Astrocyte (in vitro differentiated cells and primary cell): ENCODE data around the gene PPP2R2B. TPM values are rescaled to one million over a fixed set of nuclear protein-coding genes. Genes with fewer than 3 reads are reported as not detected.

Experiments
- DNase-seq: peaks from one replicate; pipeline ENCODE4 v3.0.0-alpha.2; 2010; ENCODE audit warnings: low read depth
- FAIRE-seq: peaks from 2 replicates; lab custom pipeline; 2011; peaks lifted over from hg19 to GRCh38; lab: Jason Lieb, UNC
- H2AFZ ChIP-seq: 2 replicates; pipeline ENCODE4 v1.6.0; 2012; ENCODE audit warnings: low read depth, low read length, inconsistent platforms
- H3K27ac ChIP-seq: 2 replicates; pipeline ENCODE4 v1.5.1; 2011; ENCODE audit warnings: low read depth, low read length, inconsistent platforms
- H3K27me3 ChIP-seq: 2 replicates; pipeline ENCODE4 v1.6.0; 2011; ENCODE audit warnings: low read length, inconsistent platforms; ENCODE audit not compliant: insufficient read depth
- H3K36me3 ChIP-seq: 2 replicates; pipeline ENCODE4 v1.5.1; 2011; ENCODE audit warnings: low read length, inconsistent platforms; ENCODE audit not compliant: insufficient read depth
- H3K4me1 ChIP-seq: 2 replicates; pipeline ENCODE4 v1.5.1; 2011; ENCODE audit warnings: low read length, inconsistent platforms; ENCODE audit not compliant: insufficient read depth
- H3K4me2 ChIP-seq: 2 replicates; pipeline ENCODE4 v1.6.0; 2012; ENCODE audit warnings: low read length, inconsistent platforms
- H3K4me3 ChIP-seq: 2 replicates; pipeline ENCODE4 v1.5.1; 2011; ENCODE audit warnings: low read depth, mild to moderate bottlenecking, low read length, inconsistent platforms; ENCODE audit not compliant: insufficient read depth
- H3K79me2 ChIP-seq: 2 replicates; pipeline ENCODE4 v1.6.0; 2012; ENCODE audit warnings: mild to moderate bottlenecking, low read length, inconsistent platforms; ENCODE audit not compliant: insufficient read depth
- H3K9ac ChIP-seq: 2 replicates; pipeline ENCODE4 v1.6.0; 2012; ENCODE audit warnings: mild to moderate bottlenecking, low read length, inconsistent platforms
- H3K9me3 ChIP-seq: 2 replicates; pipeline ENCODE4 v1.5.1; 2012; ENCODE audit warnings: low read depth, mild to moderate bottlenecking, low read length, inconsistent platforms; ENCODE audit not compliant: insufficient read depth
- H4K20me1 ChIP-seq: 2 replicates; pipeline ENCODE4 v1.6.0; 2012; ENCODE audit warnings: low read length, inconsistent platforms; ENCODE audit not compliant: insufficient read depth
- H3K27ac Mint-ChIP-seq: one replicate; pipeline ENCODE4 v1.8.0; 2021; ENCODE audit warnings: mild to moderate bottlenecking, mixed read lengths; ENCODE audit not compliant: unreplicated experiment
- H3K27me3 Mint-ChIP-seq: one replicate; pipeline ENCODE4 v1.8.0; 2021; ENCODE audit warnings: low read depth, mixed read lengths; ENCODE audit not compliant: unreplicated experiment
- H3K36me3 Mint-ChIP-seq: one replicate; pipeline ENCODE4 v1.8.0; 2021; ENCODE audit warnings: low read depth, mixed read lengths; ENCODE audit not compliant: unreplicated experiment
- H3K4me1 Mint-ChIP-seq: one replicate; pipeline ENCODE4 v1.8.0; 2021; ENCODE audit warnings: low read depth, mixed read lengths; ENCODE audit not compliant: unreplicated experiment
- H3K4me3 Mint-ChIP-seq: one replicate; pipeline ENCODE4 v1.8.0; 2021; ENCODE audit warnings: mild to moderate bottlenecking, moderate library complexity, mixed read lengths; ENCODE audit not compliant: unreplicated experiment
- H3K9me3 Mint-ChIP-seq: one replicate; pipeline ENCODE4 v1.8.0; 2021; ENCODE audit warnings: mild to moderate bottlenecking, mixed read lengths; ENCODE audit not compliant: unreplicated experiment
- EZH2 ChIP-seq: IDR thresholded peaks from 2 replicates; pipeline ENCODE4 v1.6.1; 2012; ENCODE audit warnings: mild to moderate bottlenecking, low read length, inconsistent platforms; ENCODE audit not compliant: insufficient read depth
- total RNA-seq: library from RNA; stranded (reverse); gene quantifications from 2 replicates; pipeline ENCODE4 v1.2.1, GENCODE V29; 2021
- TF ChIP-seq, protein P1 (sequence below): IDR thresholded peaks from 2 replicates; pipeline ENCODE4 v1.5.1; 2011; ENCODE audit warnings: low read depth, mild to moderate bottlenecking, inconsistent platforms, low read length, moderate library complexity; ENCODE audit not compliant: insufficient read depth

The PPP2R2B gene
- total RNA-seq, 1 donor from 2014 or later: 5.2 TPM

DNA sequence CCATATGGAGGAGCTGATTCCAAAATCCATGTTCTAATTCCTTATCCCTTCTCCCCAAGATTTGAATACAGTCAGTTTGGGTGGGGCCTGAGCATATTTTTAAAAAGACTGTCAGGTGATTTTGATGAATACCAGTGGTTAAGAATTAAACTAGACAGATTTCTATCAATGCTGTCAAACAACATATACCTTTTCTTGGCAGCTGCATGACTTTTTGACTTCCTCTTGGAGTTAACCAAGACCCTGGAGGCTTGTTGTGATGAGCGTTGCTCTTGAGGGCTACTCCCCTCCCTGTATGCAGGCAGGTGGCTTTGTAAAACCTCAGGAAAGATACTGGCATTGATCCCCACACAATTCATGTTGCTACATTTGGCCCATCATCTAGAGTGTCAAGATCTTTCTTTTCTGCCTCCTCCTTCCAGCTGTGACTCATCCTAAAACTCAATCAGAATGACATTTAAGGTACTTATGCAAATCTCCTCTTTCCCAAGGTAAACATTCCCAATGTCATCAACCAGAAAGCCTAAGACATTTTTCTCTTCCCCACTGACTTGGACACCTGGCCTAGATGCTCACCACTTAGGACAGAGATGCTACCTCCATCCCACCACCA lies 61.7 kb downstream of the PPP2R2B start:
- Histone ChIP-seq H3K4me3 (no peak overlapping the region), H3K27ac (no peak overlapping the region), H2AFZ (no peak overlapping the region), H3K9ac (no peak overlapping the region), H3K4me1 (no peaks in the 10 kb centered on the region), H4K20me1 (no peaks in the 10 kb centered on the region), H3K9me3 (no peaks in the 10 kb centered on the region), H3K4me2 (no peak overlapping the region), H3K27me3 (no peaks in the 10 kb centered on the region), H3K36me3 (no peaks in the 10 kb centered on the region), H3K79me2 (no peaks in the 10 kb centered on the region)
- no peak for FAIRE-seq
- H3K4me1 Mint-ChIP-seq: no peaks in the 10 kb centered on the region
- H3K4me3 Mint-ChIP-seq: no peak overlapping the region
- H3K27ac Mint-ChIP-seq: no peak overlapping the region
- H3K36me3 Mint-ChIP-seq: no peaks in the 10 kb centered on the region
- no peaks in the 10 kb centered on the region for H3K9me3 Mint-ChIP-seq
- no peak for DNase-seq
- TF ChIP-seq EZH2: no peak
- TF ChIP-seq, protein P1, sequence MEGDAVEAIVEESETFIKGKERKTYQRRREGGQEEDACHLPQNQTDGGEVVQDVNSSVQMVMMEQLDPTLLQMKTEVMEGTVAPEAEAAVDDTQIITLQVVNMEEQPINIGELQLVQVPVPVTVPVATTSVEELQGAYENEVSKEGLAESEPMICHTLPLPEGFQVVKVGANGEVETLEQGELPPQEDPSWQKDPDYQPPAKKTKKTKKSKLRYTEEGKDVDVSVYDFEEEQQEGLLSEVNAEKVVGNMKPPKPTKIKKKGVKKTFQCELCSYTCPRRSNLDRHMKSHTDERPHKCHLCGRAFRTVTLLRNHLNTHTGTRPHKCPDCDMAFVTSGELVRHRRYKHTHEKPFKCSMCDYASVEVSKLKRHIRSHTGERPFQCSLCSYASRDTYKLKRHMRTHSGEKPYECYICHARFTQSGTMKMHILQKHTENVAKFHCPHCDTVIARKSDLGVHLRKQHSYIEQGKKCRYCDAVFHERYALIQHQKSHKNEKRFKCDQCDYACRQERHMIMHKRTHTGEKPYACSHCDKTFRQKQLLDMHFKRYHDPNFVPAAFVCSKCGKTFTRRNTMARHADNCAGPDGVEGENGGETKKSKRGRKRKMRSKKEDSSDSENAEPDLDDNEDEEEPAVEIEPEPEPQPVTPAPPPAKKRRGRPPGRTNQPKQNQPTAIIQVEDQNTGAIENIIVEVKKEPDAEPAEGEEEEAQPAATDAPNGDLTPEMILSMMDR: no peak
- H3K27me3 Mint-ChIP-seq: no peaks in the 10 kb centered on the region

DNA sequence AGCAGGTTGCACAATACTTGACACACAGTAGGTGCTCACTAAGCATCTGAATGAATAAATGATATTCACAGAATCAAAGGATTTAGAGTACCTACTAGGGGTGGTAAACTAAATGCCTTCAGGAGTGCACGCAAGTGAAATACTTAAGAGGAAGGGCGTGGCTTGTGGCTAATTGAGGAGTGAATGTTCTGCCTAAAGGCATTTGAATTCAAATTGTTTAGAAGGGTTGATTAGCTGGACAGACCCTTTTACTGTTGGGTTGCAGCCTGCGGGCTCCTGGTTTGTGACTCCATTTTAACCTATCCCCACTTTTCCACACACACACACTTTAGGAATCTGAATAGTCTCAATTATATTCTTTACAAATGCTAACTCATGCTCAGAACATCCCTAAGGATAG lies 63.1 kb downstream of the PPP2R2B start:
- Histone ChIP-seq H3K4me2 (no peak overlapping the region), H3K4me3 (no peak overlapping the region), H3K4me1 (no peaks in the 10 kb centered on the region), H3K27me3 (no peaks in the 10 kb centered on the region), H3K36me3 (no peaks in the 10 kb centered on the region), H3K27ac (no peak overlapping the region), H4K20me1 (no peaks in the 10 kb centered on the region), H3K79me2 (no peaks in the 10 kb centered on the region), H2AFZ (no peak overlapping the region), H3K9ac (no peak overlapping the region), H3K9me3 (no peaks in the 10 kb centered on the region)
- Mint-ChIP-seq H3K4me3 (no peak overlapping the region), H3K9me3 (no peaks in the 10 kb centered on the region), H3K27ac (no peak overlapping the region), H3K27me3 (no peaks in the 10 kb centered on the region), H3K4me1 (no peaks in the 10 kb centered on the region), H3K36me3 (no peaks in the 10 kb centered on the region)
- DNase-seq (no peak), FAIRE-seq (no peak)
- no peak for TF ChIP-seq EZH2
- TF ChIP-seq, protein P1: no peak

DNA sequence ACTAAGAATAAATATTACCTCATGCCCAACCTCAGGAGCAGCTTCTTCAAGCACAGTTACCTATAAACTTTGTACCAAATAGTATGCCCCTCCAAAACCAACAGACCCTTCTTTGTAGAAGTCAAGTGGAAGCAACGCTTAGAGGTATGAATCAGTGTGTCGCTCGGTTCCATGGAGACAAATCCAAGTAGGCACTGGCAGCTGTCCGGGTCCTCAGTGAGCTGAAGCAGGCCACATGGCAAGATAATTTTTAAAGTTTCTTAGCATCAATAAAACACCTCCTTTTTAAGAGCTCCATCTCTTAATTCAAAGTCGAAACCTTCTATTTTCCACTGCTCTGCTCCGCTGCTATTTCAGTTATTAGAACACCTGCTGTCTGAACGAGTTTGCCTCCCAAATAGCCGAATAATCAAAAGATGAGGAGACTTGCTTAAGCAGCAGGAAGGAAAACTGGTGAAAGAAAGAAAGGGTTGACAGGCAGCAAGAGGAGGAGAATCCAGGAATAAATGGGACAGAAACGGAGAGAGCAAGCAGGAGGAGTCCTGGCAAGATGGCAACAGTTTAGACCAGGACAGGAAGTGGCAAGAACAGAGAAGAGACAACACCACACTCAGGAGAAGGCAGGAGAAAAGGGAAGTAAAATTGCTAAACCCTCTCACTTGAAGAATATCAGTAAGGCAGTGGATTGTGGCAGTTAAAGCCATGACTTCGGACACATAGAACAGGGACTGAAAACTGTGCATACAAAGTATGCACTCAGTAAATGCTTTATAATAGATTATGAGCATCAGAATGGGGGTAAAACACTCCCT lies 65.0 kb downstream of the PPP2R2B start:
- Mint-ChIP-seq H3K4me1 (no peaks in the 10 kb centered on the region), H3K4me3 (no peak overlapping the region), H3K9me3 (no peaks in the 10 kb centered on the region), H3K36me3 (no peaks in the 10 kb centered on the region), H3K27me3 (no peaks in the 10 kb centered on the region), H3K27ac (no peak overlapping the region)
- no peak overlapping the region for H3K4me2 ChIP-seq
- H3K9me3 ChIP-seq: no peaks in the 10 kb centered on the region
- no peaks in the 10 kb centered on the region for H4K20me1 ChIP-seq
- H3K36me3 ChIP-seq: no peaks in the 10 kb centered on the region
- DNase-seq (no peak), FAIRE-seq (no peak)
- H2AFZ ChIP-seq: no peak overlapping the region
- H3K9ac ChIP-seq: no peak overlapping the region
- H3K27me3 ChIP-seq: no peaks in the 10 kb centered on the region
- no peaks in the 10 kb centered on the region for H3K79me2 ChIP-seq
- no peak overlapping the region for H3K27ac ChIP-seq
- H3K4me1 ChIP-seq: no peaks in the 10 kb centered on the region
- no peak for TF ChIP-seq EZH2
- TF ChIP-seq, protein P1: no peak
- no peak overlapping the region for H3K4me3 ChIP-seq
